K562 (cell line): Measurements from ENCODE around the gene GNPAT. TPM values are rescaled to one million over a fixed set of nuclear protein-coding genes. Genes with fewer than 3 reads are reported as not detected.

Experiments
- ATAC-seq: fragments of 200-7000 bp; cut with Tn5 transposase; 3 replicates; pipeline ENCODE4 v1.9.1; 2020; ENCODE audit warnings: moderate library complexity
- BruUV-seq: library from RNA; stranded (reverse); fragments of 400-500 nt; replicated peaks from 2 replicates; lab custom pipeline; 2021; lab: Mats Ljungman, UMichigan
- CTCF ChIA-PET: fragments of 300-600 bp; formaldehyde crosslinking; extraction: SDS; loops from one replicate; lab custom pipeline; 2021; ENCODE audit warnings: low intra/inter-chr PET ratio; lab: Yijun Ruan, JAX
- POLR2A ChIA-PET: fragments of 300-600, 350-650 bp; sonication (Branson Sonifier 250); formaldehyde crosslinking; extraction: SDS; loops from one replicate; lab custom pipeline; 2021; ENCODE audit warnings: antibody characterized with exemption, inconsistent platforms; lab: Yijun Ruan, JAX
- DNase-seq, 4 experiments: peaks; one replicate each; pipeline versions ENCODE4 v3.0.0 to v3.0.0-alpha.2; 2011 to 2018; ENCODE audit warnings: low spot score in 3 of 4, mixed read lengths in 3 of 4; ENCODE audit errors: extremely low read depth in 1 of 4
- FAIRE-seq: peaks from 2 replicates; lab custom pipeline; 2011; peaks lifted over from hg19 to GRCh38; lab: Jason Lieb, UNC
- H2AFZ ChIP-seq: 2 replicates; pipeline ENCODE4 v1.6.0; 2011; ENCODE audit warnings: low read depth, low read length, control low read depth, inconsistent platforms
- H3K27ac ChIP-seq: fragments of 200-600 bp; 3 replicates; pipeline ENCODE4 v1.8.0; 2011; ENCODE audit warnings: low read depth, mild to moderate bottlenecking, control low read depth, inconsistent platforms, low read length, moderate library complexity, mixed read lengths; ENCODE audit errors: extremely low read depth
- H3K27me3 ChIP-seq, 2 experiments: fragments of 300-600 bp in 1 of 2; 2 replicates in 1 of 2; 3 replicates in 1 of 2; pipeline versions ENCODE4 v1.6.0 to v1.8.0; 2011; ENCODE audit warnings: inconsistent platforms in 2 of 2, low read length in 2 of 2, mild to moderate bottlenecking in 1 of 2, mixed read lengths in 1 of 2, moderate library complexity in 1 of 2; ENCODE audit not compliant: control insufficient read depth in 2 of 2, insufficient read depth in 2 of 2
- H3K36me3 ChIP-seq: fragments of 300-600 bp; 3 replicates; pipeline ENCODE4 v1.8.0; 2011; ENCODE audit warnings: mild to moderate bottlenecking, low read length, inconsistent platforms; ENCODE audit not compliant: control insufficient read depth, insufficient read depth
- H3K4me1 ChIP-seq, 2 experiments: fragments of 200-600 bp in 1 of 2; replicated peaks in 1 of 2; 2 replicates in 1 of 2; 3 replicates in 1 of 2; pipeline versions ENCODE4 v1.5.1 to v1.8.0; 2011; ENCODE audit warnings: inconsistent platforms in 2 of 2, low read length in 2 of 2, mild to moderate bottlenecking in 1 of 2, mixed read lengths in 1 of 2, moderate library complexity in 1 of 2; ENCODE audit not compliant: control insufficient read depth in 2 of 2, insufficient read depth in 2 of 2
- H3K4me2 ChIP-seq: 2 replicates; pipeline ENCODE4 v1.6.1; 2011; ENCODE audit warnings: low read length, control low read depth, inconsistent platforms, mixed read lengths; ENCODE audit not compliant: insufficient read depth
- H3K4me3 ChIP-seq: fragments of 200-600 bp; sonication (generic), shearing (Covaris generic); 2 replicates; pipeline ENCODE4 v1.5.1; 2016; ENCODE audit warnings: control low read depth, inconsistent platforms
- H3K79me2 ChIP-seq: fragments of 200-600 bp; 3 replicates; pipeline ENCODE4 v1.8.0; 2011; ENCODE audit warnings: low read length, inconsistent platforms; ENCODE audit not compliant: control insufficient read depth, insufficient read depth
- H3K9ac ChIP-seq, 2 experiments: 2 replicates each; pipeline versions ENCODE4 v1.6.0 to v1.6.1; 2011; ENCODE audit warnings: low read depth in 2 of 2, low read length in 2 of 2, control low read depth in 1 of 2, inconsistent platforms in 1 of 2, mild to moderate bottlenecking in 1 of 2, mixed read lengths in 1 of 2; ENCODE audit not compliant: insufficient read depth in 1 of 2
- H3K9me1 ChIP-seq: one replicate; pipeline ENCODE4 v1.6.0; 2011; ENCODE audit warnings: inconsistent platforms, mild to moderate bottlenecking, low read length, moderate library complexity; ENCODE audit not compliant: control insufficient read depth, insufficient read depth
- H3K9me3 ChIP-seq: replicated peaks from 2 replicates; pipeline ENCODE4 v1.5.1; 2011; ENCODE audit warnings: low read depth, low read length, inconsistent platforms; ENCODE audit not compliant: control insufficient read depth, insufficient read depth
- H4K20me1 ChIP-seq: replicated peaks from 2 replicates; pipeline ENCODE4 v1.6.1; 2011; ENCODE audit warnings: low read length, inconsistent platforms, mixed read lengths; ENCODE audit not compliant: control insufficient read depth, insufficient read depth
- CC2D1A ChIP-seq: fragments of 450-650 bp; IDR thresholded peaks from 2 replicates; pipeline ENCODE4 v1.6.1; 2017; ENCODE audit warnings: mild to moderate bottlenecking
- HNRNPUL1 ChIP-seq: fragments of 200-400 bp; formaldehyde crosslinking; IDR thresholded peaks from 2 replicates; pipeline ENCODE4 v1.6.1; 2017; ENCODE audit warnings: low read length
- NFYB ChIP-seq: IDR thresholded peaks from 2 replicates; pipeline ENCODE4 v1.6.1; 2011; ENCODE audit warnings: mild to moderate bottlenecking, moderate library complexity; ENCODE audit not compliant: insufficient read length; ENCODE audit errors: extremely low read depth
- ZBTB33 ChIP-seq: sonication (generic); formaldehyde crosslinking; IDR thresholded peaks from 2 replicates; pipeline ENCODE4 v1.8.1; 2023; ENCODE audit warnings: mild to moderate bottlenecking, missing genetic modification reagents
- WGBS: fragments of 100-300 bp; shearing (Covaris generic); methylation state at CpG from one replicate; pipeline ENCODE4 v1.1.6; 2016; ENCODE audit warnings: low coverage, mixed read lengths; ENCODE audit not compliant: insufficient coverage; ENCODE audit errors: missing lambda C conversion rate; 5-methylcytosine and 5-hydroxymethylcytosine counted together
- in situ Hi-C: fragments of 300-500 bp; cut with MboI; formaldehyde crosslinking; loops from 4 replicates; pipeline ENCODE4 v1.15.0; 2018; ENCODE audit warnings: inconsistent platforms, mixed read lengths
- intact Hi-C: fragments of 100-400 bp; cut with micrococcal nuclease; formaldehyde crosslinking; loops from 2 replicates; pipeline ENCODE4 v1.14.2; 2022
- polyA plus RNA-seq, 8 experiments: library from polyadenylated mRNA; depleted of rRNA in 4 of 8; stranded (reverse) in 5 of 8; unstranded in 3 of 8; fragments of >200 nt; fragmentation: Nextera tagmentation in 2 of 8; fragmentation: Illumina TruSeq in 1 of 8; extraction: Ambion mirVana in 2 of 8; extraction: Trizol in 1 of 8; gene quantifications; 2 replicates each; pipeline versions ENCODE4 v1.2.1 to v1.2.3, GENCODE V29; 2011 to 2014; ENCODE audit warnings: inconsistent platforms in 1 of 8, missing spikeins in 1 of 8
- total RNA-seq, 7 experiments: library from RNA; depleted of rRNA in 6 of 7; stranded (reverse); fragments of >200 nt in 6 of 7; fragmentation: Illumina TruSeq in 2 of 7; extraction: Trizol in 2 of 7; gene quantifications; 2 replicates each; pipeline versions ENCODE4 v1.2.1 to v1.2.3, GENCODE V29; 2011 to 2021; ENCODE audit warnings: low replicate concordance in 1 of 7
- TF ChIP-seq, protein P1 (sequence below): fragments of 450-650 bp; IDR thresholded peaks from 2 replicates; pipeline ENCODE4 v1.6.1; 2016; ENCODE audit warnings: mild to moderate bottlenecking

The GNPAT gene
- total and polyA plus RNA-seq, 9 of the 15 experiments (the other 6 are each of a cell fraction or from before 2014, with no cell fraction given), result 32.1 to 68.8 (median 50.7) TPM

DNA sequence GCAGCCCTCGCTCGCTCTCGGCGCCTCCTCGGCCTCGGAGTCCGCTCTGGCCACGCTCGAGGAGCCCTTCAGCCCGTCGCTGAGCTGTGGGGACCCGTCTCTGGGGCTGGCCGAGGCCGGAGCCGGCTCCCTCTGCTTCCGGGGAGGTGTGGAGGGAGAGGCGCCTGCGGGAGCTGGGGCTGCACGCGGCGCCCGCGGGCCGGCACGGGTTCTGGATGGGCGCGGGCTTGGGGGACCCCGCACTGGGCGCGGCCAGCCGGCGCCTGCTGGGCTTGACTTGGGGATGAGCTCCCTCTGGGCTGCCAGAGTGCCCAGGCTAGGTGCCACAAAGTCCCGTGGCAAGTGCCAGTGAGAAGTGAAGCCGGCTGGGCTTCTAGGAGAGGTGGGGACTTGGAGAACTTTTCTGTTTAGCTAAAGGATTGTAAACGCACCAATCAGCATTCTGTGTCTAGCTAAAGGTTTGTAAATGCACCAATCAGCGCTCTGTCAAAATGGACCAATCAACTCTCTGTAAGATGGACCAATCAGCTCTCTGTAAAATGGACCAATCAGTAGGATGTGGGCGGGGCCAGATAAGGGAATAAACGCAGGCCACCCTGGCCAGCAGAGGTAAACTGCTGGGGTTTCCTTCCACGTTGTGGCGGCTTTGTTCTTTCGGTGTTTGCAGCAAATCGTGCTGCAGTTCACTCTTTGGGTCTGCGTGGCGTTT lies 76.4 kb downstream of the GNPAT start:
- H3K4me2 ChIP-seq, result no peak overlapping the region
- DNase-seq (peak in 1 of 4 experiments; percentile 18), FAIRE-seq (no peak), ATAC-seq (no peak)
- no peaks in the 10 kb centered on the region for H3K4me1 ChIP-seq
- CTCF ChIA-PET, result no interaction called here
- intact Hi-C loops, result no loop called here
- no peaks in the 10 kb centered on the region for H3K9me1 ChIP-seq
- no peaks in the 10 kb centered on the region for H4K20me1 ChIP-seq
- no peaks in the 10 kb centered on the region for H3K9me3 ChIP-seq
- no peak overlapping the region for H3K4me3 ChIP-seq
- H3K79me2 ChIP-seq, result no peaks in the 10 kb centered on the region
- H3K27ac ChIP-seq, result no peak overlapping the region
- no peak overlapping the region for H3K9ac ChIP-seq
- in situ Hi-C loops, result no loop called here
- H2AFZ ChIP-seq, result no peak overlapping the region
- TF ChIP-seq HNRNPUL1 (no peak), ZBTB33 (CRISPR knock-in tag) (peak; percentile 68), NFYB (peak; percentile 77), CC2D1A (0 out of 2 replicates have a peak, but pooled peaks have one; percentile 25)
- TF ChIP-seq, protein P1, sequence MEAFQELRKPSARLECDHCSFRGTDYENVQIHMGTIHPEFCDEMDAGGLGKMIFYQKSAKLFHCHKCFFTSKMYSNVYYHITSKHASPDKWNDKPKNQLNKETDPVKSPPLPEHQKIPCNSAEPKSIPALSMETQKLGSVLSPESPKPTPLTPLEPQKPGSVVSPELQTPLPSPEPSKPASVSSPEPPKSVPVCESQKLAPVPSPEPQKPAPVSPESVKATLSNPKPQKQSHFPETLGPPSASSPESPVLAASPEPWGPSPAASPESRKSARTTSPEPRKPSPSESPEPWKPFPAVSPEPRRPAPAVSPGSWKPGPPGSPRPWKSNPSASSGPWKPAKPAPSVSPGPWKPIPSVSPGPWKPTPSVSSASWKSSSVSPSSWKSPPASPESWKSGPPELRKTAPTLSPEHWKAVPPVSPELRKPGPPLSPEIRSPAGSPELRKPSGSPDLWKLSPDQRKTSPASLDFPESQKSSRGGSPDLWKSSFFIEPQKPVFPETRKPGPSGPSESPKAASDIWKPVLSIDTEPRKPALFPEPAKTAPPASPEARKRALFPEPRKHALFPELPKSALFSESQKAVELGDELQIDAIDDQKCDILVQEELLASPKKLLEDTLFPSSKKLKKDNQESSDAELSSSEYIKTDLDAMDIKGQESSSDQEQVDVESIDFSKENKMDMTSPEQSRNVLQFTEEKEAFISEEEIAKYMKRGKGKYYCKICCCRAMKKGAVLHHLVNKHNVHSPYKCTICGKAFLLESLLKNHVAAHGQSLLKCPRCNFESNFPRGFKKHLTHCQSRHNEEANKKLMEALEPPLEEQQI, result peak; percentile 57; the same call in 1 of the 2 replicates
- POLR2A ChIA-PET, result interaction anchor here (0.7 to 1.5 kb wide), 2 partner anchors 13 to 17 kb away, joined by 4 to 5 read pairs; no protein-coding TSS in a partner anchor
- H3K27me3 ChIP-seq, result peaks cover 0 to 4% of the 10 kb centered on the region in 2 experiments; a peak in 2 of 5 replicates
- H3K36me3 ChIP-seq, result no peaks in the 10 kb centered on the region
- 76% methylated on average over 39 of the region's 44 CpGs for WGBS
- BruUV-seq, result no TSS peak
